Skeletal muscle tissue (tissue), 4 donors: ENCODE results near the gene FARSB. TPM values are rescaled to one million over a fixed set of nuclear protein-coding genes. Genes with fewer than 3 reads are reported as not detected.

Experiments used
- H3K27ac ChIP-seq: one replicate; pipeline ENCODE4 v1.7.0; 2013; ENCODE audit warnings: mild to moderate bottlenecking, low read depth, low read length, inconsistent platforms
- H3K27me3 ChIP-seq, 3 donors: one replicate each; pipeline ENCODE4 v1.7.0; 2013; ENCODE audit warnings: low read length in 3 of 3; ENCODE audit not compliant: control insufficient read depth in 3 of 3, insufficient read depth in 3 of 3
- H3K36me3 ChIP-seq, 3 donors: one replicate each; pipeline ENCODE4 v1.7.0; 2013; ENCODE audit warnings: low read length in 3 of 3; ENCODE audit not compliant: control insufficient read depth in 3 of 3, insufficient read depth in 3 of 3
- H3K4me1 ChIP-seq, 3 donors: one replicate each; pipeline ENCODE4 v1.7.0; 2013; ENCODE audit warnings: low read length in 3 of 3, mild to moderate bottlenecking in 3 of 3; ENCODE audit not compliant: control insufficient read depth in 3 of 3, insufficient read depth in 3 of 3
- H3K4me3 ChIP-seq, 3 donors: one replicate each; pipeline ENCODE4 v1.7.0; 2013; ENCODE audit warnings: low read length in 3 of 3
- H3K9ac ChIP-seq, 3 donors: one replicate each; pipeline ENCODE4 v1.7.0; 2013; ENCODE audit warnings: low read length in 3 of 3, mild to moderate bottlenecking in 3 of 3, moderate library complexity in 2 of 3, low read depth in 1 of 3
- H3K9me3 ChIP-seq, 3 donors: one replicate each; pipeline ENCODE4 v1.7.0; 2013; ENCODE audit warnings: low read length in 3 of 3; ENCODE audit not compliant: control insufficient read depth in 3 of 3
- total RNA-seq: library from RNA; depleted of rRNA; stranded (reverse); fragments of >200 nt; gene quantifications from one replicate; pipeline ENCODE4 v1.2.3, GENCODE V29; 2014
- donor health status: Osteomylitis.

Gene FARSB
- total RNA-seq, 1 donor from 2014 or later, result 18.8 TPM

DNA sequence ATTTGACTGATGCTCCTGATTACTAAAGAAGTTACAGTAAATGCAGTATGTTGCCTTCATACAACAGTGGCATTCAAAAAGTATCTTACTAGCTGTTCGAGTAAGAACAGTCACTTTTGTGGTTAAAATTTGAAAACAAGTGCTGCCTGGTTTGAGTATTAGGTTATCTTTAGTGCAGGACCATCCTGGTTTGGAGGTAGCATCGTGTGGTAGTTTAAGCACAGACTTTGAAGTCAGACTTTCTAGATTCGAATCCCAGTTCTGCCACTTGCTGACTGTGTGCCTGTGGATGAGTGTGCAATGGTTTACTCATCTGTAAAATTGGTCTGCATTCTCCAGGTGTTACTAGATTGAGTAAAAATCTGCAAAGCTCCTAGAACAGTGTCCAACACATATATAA lies 134.8 kb downstream of the FARSB start:
- H3K4me1 ChIP-seq, result peaks cover 0 to 9% (median 6%) of the 10 kb centered on the region in 3 donors
- H3K27ac ChIP-seq, result no peak overlapping the region
- no peaks in the 10 kb centered on the region for H3K36me3 ChIP-seq
- H3K9me3 ChIP-seq, result no peaks in the 10 kb centered on the region
- no peaks in the 10 kb centered on the region for H3K27me3 ChIP-seq
- H3K9ac ChIP-seq, result no peak overlapping the region
- H3K4me3 ChIP-seq, result no peak overlapping the region

Other genes with a start within 250 kb of the FARSB start
- not detected for gene SGPP2, start 231.5 kb downstream of the FARSB start, total RNA-seq
- gene MOGAT1, start 15.6 kb upstream of the FARSB start, total RNA-seq, result not detected
- gene ACSL3, start 204.9 kb upstream of the FARSB start, total RNA-seq, result 85.6 TPM